GM18907 (cell line): ENCODE results near the gene GHSR.

Source experiments
- ATAC-seq: cut with Tn5 transposase; IDR thresholded peaks from one replicate; pipeline ENCODE4 v1.9.1; 2021; ENCODE audit warnings: mild to moderate bottlenecking, moderate library complexity; ENCODE audit not compliant: unreplicated experiment

The GHSR gene

DNA sequence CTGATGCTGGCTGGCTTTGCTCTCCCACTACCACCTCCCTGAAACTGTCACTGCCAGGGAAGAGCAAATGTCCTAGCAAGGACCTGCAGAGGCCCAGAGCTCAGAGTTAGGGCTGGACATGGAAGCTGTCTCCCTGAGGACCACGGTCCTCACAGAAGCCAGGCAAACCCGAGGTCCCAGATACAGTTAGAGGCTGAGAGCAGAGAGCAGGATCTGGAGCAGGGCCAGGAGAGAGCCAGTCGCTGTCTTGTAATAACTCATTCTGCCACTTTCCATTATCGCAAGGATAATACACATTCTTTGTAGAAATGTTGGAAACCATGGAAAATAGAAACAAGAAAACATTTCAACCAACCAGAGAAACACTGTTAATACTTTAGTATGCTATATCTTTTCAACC lies 10.1 kb downstream of the GHSR start:
- no peak for ATAC-seq

DNA sequence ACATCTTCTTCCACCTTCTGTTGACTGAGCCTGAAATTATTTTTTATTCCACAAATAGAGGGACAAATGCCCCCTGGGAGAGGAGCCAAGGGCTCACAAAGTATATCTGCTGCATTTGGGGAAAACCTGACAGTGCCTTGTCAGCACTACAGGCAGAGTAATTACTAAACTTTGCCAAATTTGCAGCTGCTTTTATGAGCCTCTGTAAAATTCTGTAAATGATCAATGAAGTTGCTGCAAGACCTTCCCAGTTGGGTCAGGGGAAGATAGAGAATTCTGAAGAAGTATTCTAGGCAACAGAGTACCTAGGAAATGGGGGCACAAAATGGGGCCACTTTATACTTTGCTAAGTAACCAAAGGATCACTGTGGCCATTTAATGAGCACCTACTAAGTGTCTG lies 10.5 kb downstream of the GHSR start:
- no peak for ATAC-seq

DNA sequence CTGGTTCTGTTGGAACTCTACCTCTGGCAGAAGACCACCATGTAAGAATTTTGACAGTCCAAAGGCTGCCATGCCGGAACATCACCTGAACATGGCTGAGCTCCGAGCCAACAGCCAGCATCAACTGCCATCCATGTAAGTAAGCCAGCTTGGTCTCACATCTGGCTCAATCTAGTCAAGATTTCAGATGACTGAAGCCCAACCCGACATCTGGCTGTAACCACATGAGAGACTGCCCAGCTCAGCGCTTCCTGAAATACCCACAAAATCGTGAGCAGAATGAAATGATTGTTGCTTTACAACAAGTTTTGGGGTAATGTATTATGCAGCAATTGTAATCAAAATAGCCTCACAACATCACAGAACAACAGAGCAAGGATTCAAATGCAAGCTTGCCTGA lies 32.9 kb downstream of the GHSR start:
- no peak for ATAC-seq

DNA sequence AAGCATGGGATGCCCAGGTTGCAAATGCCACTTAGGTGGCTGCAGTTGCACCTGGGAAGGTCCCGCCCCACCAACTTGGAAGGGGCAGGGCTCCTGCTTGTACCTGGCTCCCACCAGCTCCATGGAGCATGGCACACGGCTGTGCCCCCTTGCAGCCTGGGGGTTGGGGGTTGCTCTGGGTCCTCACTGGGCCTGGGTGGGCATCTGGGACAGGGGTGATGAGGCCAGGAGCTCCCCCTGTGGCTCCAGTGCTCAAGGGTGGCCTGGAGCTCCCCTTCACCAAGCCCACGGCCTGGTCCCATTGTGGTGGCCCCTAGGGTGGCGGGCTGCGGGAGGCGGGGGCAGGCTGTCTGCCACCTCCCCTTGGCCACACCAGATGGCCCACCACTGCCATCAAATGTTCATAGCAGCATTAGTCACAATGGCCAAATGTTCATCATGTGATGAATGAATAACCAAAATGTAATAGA lies 36.7 kb downstream of the GHSR start:
- no peak for ATAC-seq

DNA sequence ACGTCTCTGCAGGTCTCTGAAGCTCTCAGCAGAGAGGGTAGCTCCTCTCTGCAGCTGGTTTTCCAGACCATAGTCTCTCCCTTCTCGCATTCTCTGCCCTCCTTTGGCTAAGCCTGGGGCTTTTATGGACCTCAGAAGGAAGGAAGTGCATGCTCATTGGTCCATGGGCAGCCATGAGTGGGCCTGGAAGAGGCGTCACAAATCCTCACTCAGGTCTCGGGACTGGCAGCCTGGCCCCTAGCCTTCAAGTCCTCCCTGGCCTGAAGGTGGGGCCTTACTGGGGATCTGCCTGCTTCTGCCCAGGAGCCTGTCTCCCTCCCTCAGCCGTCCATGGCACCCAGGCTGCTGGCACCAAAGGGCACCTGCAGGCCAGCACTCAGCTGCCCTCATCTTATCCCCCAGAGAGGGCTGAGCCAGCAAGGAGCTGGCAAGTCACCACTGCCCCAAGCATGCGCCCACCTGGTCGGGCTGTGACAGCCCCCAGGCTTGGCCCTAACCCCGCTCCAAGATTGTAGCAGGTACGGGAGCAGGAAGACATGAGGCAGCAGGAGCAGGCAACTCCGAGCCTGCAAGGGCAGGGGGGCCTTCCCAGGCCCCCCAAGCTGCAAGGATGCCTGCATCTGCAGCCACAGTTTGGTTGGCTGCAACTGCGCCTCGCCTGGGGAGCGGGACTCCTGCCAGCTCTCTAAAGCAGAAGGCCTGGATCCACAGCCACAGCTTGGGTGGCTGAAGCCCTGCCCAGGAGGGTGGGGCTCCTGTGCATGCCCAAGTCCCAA lies 37.4 kb downstream of the GHSR start:
- ATAC-seq = no peak

DNA sequence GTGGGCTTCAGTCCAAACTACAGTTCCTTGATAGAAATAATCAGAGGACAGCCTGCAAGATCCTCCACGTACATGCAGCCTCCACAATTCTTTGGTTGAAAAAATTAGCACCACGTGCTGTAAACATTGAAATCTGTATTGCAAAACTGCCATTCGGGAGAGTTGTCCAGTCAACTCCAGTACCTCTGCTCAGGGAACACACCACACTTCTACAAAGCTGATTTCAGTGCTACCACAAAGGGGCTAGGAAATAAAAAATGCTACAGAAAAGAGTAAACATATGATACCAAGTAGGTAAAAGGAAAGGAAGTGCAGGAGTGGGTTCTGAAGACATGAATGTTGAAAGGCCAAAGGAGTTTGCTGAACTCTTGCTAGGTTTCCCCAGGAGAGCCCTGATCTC lies 40.4 kb downstream of the GHSR start:
- ATAC-seq = no peak

DNA sequence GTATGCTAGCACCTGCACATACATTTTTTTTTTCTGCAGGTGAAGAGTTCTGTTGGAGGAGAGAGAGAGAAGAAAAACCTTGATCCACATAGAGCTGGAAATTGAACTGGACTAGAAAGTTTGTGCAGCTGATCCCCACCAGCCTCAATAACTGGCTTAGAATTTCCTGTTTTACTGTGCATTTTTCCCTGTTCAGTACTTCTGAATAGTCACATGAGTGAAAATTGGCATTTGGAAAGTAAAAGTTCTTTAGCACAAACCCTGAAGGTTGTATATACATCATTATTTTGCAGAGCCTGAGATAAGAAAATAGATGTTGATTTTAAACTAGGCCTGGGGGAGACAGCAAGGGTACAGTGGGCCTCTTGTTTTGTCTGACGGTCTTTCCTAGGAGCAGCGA lies 42.3 kb downstream of the GHSR start:
- ATAC-seq = no peak

DNA sequence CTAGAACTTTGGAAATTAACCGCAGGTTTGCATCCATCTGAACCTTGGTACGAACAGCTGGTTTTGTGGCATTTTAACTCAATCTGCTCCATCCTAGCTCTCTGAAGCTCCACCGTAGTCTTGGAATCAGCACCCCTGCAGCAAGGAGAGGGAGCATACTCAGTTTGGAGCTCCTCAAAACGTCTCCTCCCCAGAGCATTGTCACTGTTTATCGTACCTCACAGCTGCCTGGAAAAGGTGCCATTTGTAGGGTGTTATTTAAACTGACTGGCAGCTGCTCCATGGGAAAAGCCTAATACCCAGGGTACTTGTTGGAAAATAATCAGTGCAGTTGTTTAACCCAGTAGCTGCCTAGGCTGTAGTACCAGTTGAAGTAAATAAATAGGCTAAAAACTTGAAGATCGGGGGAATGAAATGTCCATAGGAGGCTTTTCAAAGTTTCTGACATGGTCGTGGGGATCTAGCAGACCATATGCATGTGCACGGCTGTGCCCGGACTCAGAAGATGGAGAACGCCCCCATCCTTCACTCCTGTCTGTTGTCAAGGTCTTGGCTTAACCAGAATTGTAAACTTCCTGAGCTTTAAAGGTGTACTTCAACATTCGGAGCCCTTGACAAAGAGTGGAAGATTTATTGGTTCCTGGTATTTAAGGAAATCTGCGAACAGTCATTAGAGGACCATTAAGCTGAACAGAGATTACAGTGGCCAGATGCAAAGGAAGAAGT lies 43.9 kb downstream of the GHSR start:
- no peak for ATAC-seq

DNA sequence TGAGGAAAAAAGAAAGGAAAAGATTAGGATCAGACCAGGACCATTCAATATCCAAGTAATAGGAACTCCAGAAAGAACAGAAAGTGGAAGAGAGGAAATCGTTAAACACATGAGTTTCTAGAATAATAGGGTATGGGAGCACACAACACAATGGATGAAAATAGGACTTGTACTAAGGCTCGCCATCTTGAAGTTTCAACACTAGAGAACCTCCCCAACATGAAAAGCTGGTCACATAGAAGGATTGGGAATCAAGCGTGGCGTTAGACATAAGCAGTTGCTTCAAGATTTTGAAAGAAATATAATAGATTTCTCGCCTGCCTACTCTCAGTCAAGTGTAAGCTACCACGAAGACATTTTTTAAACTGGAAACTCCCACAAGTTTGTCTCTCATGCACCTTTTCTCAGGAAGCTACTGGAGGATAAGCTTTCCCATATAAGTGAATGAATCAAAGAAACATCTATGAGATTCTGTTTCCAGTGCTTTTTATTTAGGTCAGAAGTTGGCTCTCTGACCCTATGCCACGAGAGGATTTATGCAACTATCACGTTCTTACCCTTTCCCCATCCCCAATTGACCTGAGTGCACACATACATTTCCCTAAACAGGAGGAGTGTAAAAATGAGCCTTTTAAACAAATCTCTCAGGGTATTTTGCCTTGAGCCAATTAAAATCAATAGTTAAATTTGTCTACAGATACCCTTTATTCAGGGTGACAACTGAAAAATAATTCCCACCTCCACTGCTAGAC lies 45.2 kb downstream of the GHSR start:
- ATAC-seq = no peak

DNA sequence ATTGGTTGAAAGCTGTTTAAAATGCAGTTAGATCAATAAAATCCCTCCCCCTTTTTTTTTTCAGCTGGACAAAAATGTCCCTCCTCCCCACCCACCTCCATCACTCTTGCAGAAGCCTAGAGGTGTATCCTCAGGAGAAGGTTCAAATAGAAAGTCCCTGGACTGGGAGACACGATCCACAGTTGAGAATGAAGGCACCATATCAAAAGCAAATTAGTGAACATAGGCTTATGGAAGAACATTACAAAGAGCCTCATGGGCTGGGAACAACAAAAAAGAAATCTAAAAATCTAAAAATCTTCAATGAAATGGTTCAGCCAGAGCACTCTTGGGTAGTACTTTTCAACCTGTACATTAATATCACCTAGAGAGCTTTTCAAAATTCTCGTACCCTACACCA lies 46.2 kb downstream of the GHSR start:
- no peak for ATAC-seq

DNA sequence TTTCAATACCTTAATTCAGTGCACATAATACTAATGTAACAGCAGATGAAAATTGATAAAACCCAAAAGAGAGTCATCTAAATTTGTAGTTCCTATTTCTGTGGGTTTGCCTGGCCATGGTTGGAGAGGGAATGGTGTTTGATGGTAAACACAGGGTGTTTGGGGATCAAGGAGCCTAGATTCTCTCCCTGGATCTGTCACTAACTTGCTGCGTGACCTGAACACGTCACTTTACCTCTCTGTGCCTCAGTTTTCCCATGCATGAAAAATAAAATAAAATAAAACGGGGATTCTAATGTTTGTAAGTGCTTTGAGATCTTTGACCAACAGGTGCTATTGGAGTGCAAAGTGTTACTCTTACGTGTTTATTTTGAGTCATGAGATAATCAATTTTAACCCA lies 49.8 kb downstream of the GHSR start:
- no peak for ATAC-seq

DNA sequence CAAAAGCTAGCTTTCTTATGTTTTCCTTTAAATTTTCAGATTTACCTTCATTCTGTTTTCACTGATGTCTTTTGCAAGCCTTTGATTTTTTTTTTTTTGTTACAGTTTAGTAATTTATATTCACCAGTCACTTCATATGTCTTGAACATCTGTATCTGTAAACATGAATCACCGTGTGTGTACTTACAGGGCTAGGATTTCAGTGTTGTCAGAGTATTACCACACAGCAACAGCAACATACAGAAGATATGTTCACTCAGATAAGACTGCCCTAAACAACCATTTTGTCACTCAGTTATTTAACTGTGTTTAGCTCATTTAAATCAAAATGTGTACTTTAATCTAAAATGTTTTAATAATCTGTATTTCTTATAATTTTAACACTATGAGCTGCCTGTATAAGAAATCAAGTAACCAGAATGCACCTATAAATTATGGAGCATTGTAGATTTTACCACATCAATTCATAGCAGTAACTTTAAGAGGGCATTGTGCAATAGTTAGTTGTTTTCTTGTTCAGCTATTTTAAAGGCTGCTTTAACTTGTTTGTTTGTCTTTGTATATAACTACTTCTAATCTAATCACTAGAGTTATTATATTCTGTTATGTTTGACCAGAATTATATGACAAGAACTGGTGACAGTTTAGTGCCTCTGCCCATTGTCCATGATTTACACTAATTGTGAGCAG lies 50.4 kb downstream of the GHSR start:
- ATAC-seq = no peak

DNA sequence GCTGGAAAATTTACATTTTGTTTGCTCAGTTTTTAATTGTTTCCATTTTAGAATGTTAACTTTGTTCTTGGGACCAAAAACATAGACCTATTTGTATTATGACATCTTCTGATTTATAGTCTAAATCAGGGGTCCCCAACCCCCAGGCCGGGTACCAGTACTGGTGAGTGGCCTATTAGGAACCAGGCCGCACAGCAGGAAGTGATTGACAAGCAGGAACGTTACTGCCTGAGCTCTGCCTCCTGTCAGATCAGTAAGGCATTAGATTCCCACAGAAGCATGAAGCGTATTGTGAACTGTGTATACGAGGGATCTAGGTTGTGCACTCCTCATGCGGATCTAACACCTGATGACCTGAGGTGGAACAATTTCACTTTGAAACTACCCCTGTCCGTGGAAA lies 51.9 kb downstream of the GHSR start:
- ATAC-seq = no peak

DNA sequence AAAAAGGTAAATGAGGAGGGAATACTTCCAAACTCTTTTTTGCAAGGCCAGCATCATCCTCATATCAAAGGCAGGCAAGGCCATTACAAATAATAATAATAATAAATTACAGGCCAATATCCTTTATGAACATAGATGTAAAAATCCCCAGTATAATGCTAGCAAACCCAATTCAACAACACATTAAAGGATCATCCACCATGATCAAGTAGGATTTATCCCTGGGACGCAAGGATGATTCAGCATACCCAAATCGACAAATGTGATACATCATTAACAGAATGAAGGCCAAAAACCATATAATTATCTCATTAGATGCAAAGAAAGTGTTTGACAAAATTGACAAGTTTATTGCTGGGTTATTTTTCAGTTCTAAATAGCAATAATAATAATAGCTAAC lies 53.6 kb downstream of the GHSR start:
- no peak for ATAC-seq
